A204.1 (cell line): ENCODE measurements around the gene RFX7.
"Not testable (repeated sequence)": the region's sequence is repeated elsewhere in the genome, so short reads cannot be mapped to it uniquely, and the experiment has no call there.

Experiments used
- FAIRE-seq: peaks from 2 replicates; lab custom pipeline; 2012; peaks lifted over from hg19 to GRCh38; lab: Jason Lieb, UNC

RFX7 gene

DNA sequence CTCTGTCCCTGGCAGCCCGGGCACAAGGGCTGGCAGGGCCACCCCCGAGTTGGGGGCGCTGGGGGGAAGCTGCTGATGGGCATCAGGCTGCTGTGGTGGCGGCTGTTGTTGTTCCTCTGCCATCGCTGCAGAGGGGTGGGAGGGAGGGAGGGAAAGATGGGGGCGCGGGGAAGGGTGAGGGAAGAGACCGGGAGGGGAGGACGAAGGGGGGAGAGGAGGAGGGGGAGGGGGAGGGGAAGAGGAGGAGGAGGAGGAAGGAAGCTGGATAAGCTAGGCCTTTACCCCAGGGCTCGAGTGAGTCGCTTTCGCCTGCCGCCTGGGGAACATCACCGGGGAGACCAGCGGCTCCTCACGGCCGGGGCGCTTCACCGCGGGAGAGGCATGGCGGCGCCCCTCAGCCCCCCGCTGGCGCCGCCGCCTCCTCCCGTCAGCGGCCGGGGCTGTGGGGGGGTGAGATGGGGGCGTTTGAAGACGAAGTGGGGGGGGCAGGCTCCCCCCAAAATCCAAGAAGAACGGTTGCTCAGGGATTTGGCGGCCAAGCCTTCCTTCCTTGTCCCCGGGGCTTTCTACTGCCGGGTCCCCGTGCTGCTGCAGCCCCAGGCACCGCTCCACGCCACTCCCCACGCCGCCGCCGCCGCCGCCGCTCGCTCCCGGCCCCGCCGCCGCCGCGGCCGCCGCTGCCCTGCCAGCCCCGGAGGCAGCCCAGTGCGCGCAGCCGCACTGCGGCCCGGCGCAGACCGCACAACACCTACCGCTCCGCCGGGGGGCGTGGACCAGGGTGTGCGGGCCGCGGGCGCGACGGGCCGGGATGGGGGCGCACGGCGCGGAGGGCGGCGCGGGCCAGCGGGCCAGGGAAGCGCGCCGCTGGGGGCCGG lies at the start of gene RFX7:
Gene RFX7 (minus strand): TSS at position 717 of the 875 bp plus-strand sequence. CDS start 594 bp downstream, at position 123.
- FAIRE-seq: no peak

DNA sequence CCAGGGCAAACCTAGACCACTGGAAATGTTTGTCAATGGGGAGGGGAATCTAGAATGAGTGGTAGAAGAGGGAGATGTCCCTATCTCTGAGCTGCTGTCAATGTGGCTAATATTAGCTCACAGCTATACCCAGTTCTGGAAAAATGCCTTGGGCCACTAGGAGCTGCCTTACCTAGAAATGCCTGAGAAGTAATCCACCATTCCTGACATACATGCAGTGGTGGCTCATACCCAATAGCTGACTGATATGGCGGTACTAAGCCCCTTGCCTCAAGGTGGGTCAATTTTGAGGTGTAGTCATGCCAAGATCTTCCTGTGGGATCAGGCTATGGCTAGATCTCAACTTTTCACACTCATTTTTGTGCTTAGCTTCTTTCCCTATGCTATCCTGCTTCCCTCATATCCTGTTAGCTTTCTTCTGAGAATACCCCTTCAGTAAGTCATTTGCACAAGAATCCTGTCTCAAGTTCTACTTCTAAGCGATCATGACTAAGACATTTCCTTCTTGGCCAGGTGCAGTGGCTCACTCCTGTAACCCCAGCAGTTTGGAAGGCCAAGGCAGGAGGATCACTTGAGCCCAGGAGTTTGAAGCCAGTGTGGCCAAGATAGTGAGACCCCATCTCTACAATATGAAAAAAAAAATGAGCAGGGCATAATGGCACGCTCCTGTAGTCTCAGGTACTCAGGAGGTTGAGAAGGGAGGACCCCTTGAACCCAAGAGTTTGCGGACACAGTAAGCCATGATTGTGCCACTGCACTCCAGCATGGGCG lies 49.1 kb upstream of the RFX7 start:
- no peak for FAIRE-seq

DNA sequence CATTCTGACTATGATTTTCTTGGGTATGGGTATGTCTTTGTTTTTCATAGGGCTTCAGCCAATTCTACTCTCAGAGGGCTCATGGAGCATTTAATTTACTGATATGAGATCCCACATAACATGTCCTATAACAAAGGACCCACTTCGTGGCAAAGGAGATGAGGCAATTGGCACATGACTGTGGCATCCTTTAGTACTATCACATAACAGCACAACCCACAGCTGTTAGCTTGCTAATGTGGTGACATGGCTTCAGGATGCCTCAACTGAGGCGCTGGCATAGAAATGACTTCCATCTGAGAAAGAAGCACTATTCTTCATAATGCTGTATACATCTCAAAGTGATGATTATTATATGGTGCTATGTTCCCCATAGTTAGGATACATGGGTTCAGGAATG lies 48.1 kb upstream of the RFX7 start:
- FAIRE-seq: no peak

DNA sequence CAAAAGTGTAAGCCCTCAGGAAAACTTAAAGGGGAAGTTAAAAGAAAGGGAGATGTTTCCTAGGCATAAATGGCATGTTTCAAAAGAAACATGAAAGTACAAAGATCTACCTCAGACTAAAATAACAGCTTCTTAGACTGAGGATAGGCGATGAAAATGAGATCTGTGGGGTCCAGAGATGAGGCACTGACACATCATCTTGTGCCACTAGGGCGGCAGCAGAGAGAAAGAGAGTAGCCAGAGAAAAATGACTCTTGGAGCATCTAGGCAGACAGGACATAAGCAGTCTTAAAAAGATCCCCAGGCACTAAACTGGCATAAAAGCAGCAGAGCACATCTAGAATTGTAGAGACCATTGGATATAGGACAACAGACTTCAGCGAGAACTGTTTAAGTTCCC lies 42.5 kb upstream of the RFX7 start:
- no peak for FAIRE-seq

DNA sequence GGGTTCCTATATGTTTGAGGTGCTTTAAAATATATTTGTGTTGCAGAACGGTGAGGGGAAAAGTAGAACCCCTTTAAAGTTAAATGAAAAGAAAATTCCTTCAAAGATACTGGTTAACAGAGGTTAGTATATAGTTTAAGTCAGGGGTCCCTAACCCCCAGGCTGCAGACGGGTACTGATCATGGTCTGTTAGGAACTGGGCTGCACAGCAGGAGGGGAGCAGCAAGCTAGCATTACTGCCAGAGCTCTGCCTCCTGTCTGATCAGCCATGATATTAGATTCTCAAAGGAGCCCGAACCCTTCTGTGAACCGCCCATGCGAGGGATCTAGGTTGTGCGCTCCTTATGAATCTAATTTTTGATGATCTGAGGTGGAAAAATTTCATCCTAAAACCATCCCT lies 37.5 kb upstream of the RFX7 start:
- no peak for FAIRE-seq

DNA sequence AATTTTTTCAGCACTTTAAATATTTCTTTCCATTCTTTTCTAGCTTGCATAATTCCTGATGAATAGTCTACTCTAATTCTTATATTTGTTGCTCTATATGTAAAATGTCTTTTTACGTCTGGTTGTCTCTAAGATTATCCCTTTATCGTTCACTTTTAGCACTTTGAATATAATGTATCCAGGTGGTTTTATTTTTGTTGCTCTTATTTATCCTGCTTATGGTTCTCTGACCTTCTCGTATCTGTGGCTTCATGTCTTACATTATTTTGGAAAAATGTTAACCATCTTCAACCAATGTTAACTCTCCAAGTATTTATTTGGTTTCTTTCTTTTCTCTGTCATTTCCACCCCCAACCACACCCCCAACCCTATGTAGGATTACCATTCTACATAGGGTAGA lies 30.0 kb upstream of the RFX7 start:
- FAIRE-seq: no peak

DNA sequence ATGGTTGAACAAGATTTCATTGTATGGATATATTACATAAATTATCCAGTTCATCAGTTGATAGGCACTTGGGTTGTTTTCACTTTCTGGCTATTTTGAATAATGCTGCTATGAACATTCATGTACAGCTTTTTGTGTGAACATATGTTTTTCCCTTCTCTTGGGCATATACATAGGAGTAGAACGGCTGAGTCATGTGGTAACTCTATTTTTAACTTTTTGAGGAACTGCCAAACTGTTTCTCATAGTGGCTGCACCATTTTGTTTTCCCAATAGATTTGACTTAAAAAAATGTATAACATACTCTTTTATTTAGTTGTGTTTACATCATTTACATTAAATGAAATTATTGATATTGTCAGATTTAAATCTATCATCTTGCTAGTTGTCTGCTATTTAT lies 28.8 kb upstream of the RFX7 start:
- FAIRE-seq: no peak

DNA sequence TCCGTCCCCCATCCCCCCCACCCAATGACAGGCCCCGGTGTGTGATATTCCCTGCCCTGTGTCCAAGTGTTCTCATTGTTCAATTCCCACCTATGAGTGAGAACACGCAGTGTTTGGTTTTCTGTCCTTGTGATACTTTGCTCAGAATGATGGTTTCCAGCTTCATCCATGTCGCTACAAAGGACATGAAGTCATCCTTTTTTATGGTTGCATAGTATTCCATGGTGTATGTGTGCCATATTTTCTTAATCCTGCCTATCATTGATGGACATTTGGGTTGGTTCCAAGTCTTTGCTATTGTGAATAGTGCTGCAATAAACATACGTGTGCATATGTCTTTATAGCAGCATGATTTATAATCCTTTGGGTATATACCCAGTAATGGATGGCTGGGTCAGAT lies 22.8 kb upstream of the RFX7 start:
- FAIRE-seq: not testable (repeated sequence)

DNA sequence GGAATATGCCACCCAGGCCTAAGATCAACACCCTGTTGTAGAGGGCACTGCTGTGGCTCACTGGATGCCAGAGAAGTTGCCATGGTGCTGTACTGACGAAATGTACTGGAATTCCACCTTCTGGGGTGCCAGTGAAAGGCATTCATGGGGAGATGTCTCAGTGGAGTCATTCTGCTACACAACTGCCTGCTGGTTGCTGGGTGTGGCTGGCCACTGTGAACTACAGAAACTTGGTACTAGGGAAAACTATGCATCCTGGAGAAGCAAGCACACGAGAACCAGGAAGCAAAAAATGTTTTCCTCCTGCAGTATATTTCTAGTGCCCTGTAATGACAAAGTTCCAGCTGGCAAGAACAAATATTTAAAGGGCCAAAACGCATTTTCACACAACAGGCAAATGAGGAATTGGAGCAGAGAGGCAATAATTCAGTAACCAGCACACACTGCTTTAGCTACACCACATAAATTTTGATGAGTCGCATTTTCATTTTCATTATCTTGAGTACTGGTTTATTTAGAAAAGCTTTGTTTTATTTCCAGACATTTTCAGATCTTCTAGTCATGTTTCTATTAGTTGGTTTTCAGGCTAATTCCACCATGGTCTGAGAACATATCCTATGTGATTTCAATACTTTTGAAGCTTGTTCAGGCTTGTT lies 18.3 kb upstream of the RFX7 start:
- FAIRE-seq: no peak

DNA sequence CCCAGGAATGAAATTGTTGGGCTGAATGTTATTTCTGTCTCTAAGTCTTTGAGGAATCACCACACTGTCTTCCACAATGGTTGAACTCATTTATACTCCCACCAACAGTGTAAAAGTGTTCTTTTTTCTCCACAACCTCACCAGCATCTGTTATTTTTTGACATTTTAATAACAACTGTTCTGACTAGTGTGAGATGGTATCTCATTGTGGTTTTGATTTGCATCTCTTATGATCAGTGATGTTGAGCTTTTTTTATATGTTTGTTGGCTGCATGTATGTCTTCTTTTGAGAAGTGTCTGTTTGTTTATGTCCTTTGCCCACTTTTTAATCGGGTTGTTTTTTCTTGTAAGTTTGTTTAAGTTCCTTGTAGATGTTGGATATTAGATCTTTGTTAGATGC lies 13.6 kb upstream of the RFX7 start:
- not testable (repeated sequence) for FAIRE-seq

DNA sequence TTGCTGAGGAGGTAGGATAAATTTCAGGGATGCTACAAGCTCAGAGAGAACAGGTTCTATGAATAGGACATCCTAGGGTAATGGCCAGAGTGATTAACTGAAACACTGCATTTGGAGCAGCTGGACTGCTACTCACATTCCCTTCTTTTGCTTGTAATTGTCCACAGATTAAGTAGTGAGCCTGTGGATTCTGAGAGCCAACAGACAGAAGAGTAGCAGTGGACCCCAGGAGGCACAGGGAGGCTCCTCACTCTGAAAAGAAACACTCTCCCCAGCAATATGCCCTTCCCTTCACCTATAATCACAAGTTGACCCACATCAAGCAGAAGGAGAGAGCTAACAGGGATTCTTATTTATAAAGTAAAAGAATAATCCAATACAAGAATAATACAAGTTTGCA lies 10.6 kb upstream of the RFX7 start:
- FAIRE-seq: no peak

DNA sequence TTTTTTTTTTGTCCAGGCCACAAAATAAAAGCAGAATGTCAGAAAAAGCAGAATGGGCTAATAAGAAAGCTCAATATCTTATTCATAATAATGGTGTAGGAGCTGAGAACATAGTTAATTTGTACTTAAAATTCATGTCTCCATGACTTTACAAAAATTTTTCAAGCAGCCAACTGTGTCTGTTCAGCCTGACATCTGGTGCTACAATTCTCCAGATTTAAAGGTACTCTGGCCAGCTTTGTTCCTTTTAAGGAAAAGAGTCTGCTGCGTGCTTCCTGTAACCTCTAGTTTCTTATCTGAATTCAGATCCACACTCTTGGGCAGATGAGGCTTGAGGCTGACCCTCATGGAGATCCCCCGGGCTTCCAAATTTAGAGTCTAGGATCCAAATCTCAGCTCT lies 8.7 kb upstream of the RFX7 start:
- FAIRE-seq: no peak

DNA sequence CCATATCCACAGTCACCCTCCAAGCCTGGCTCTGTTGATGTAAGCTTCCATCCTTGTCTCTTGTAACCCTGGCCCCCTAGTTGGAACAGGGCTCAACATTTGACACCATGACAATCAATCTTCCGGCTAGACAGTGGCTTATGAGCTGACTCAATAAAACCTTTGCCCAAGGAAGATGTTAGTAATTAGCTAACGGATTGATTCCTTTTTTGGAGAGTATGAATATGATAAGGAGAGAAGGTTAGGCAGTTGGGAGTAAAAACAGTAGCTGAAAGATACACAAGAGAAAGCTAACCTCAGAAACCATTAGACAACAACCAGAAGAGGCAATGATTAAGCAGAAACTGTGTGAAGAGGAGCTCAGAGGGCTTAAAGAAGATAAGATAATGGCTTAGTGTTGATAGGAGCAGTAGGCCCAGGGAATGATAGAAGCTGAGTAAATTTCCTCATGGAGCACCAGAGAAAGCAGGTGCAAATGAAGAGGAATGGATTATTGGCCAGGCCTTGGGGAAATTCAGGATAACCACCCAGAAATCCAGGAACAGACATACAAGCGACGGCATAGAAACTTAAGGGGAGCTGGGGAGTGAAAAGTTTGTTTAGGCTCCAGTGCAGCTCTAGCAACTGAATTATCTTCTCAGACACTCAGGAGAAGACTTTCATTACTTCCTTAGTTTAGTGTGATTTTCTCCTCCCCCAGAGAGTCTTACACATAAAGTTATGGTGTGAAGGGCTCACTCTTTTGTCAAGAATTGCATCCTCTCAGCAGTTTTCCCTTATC lies 7.8 kb upstream of the RFX7 start:
- no peak for FAIRE-seq

DNA sequence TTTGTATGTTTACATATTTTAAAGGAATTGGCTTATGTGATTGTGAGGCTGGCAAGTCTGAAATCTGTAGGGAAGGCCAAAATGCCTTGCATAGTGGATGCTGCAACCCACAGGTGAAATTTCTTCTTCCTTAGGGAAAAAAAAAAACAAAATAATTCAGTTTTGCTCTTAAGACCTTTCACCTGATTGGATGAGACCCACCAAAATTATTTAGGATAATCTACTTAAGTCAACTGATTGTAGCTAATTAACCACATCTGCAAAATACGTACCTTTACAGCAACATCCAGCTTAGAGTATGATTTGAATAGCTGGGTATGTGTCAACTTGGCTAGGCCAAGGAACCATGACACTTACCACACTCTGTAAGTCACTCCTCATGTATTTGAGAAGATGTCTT lies 6.9 kb upstream of the RFX7 start:
- no peak for FAIRE-seq

DNA sequence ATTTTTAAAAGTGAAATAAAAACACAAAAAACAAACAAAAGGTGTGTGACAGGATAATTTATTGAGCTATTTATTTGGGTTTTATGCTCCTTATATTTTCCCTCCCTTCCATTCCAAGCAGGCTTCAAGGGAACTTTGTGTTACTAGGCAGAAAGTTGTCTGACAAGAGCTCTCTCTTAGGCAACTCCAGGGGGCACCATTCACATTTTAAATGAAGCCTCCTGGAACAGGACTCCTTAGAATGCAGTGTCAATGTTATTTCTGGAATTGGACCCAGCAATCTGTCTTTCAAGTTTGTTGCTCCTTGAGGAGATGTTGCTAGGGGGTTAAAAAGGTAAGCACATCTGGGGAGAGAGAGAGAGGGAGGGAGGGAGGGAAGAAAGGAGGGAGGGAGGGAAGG lies 5.4 kb upstream of the RFX7 start:
- FAIRE-seq: peak; percentile 65

DNA sequence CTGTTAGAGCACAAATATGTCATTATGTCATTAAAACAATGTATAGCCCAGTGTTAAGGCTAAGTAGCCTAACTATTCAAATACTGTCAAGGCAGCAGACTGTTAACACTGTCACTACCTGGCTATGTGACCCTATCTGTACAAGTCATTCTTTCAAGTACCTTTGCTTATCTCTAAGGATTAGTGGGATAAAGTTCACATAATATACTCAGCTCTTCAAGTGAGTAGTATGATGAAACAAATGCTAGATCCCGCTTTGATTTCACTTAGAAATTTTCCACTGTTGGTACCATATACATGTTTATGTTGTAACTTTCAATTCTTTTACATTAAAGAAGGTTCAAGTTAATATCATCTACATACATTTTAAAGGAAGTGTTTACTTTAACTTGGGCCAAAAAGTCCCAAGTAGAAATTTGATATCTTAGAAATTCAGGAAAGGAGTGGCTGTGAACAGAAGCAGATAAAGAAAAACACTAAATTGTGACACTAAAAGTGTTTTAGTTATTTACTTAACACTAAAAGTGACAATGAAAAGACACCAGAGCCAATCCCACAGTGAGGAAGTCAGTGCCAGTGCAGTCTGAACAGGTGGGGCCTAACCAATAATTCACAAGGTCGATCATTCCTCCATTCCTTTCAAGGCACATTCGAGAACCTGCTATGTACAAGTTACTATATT lies 4.8 kb upstream of the RFX7 start:
- FAIRE-seq: no peak

DNA sequence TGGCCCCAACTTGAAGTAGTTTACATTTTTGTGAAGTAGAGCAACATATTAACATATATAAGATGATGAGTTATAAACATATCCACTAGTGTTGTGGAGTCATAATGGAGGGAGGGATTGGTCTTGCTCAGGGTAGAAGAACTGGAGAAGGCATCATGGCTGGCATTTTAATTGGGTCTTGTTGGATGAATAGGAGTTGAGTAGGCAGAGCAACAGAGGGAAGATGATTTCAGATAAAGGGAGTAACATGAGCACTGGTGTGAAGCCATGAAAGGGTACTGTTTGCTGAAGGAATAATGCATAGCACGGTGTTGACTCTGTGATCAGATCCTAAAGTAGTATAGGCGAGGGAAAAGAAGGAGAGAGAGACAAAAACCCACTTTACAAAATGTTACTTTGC lies 3.6 kb upstream of the RFX7 start:
- FAIRE-seq: no peak

DNA sequence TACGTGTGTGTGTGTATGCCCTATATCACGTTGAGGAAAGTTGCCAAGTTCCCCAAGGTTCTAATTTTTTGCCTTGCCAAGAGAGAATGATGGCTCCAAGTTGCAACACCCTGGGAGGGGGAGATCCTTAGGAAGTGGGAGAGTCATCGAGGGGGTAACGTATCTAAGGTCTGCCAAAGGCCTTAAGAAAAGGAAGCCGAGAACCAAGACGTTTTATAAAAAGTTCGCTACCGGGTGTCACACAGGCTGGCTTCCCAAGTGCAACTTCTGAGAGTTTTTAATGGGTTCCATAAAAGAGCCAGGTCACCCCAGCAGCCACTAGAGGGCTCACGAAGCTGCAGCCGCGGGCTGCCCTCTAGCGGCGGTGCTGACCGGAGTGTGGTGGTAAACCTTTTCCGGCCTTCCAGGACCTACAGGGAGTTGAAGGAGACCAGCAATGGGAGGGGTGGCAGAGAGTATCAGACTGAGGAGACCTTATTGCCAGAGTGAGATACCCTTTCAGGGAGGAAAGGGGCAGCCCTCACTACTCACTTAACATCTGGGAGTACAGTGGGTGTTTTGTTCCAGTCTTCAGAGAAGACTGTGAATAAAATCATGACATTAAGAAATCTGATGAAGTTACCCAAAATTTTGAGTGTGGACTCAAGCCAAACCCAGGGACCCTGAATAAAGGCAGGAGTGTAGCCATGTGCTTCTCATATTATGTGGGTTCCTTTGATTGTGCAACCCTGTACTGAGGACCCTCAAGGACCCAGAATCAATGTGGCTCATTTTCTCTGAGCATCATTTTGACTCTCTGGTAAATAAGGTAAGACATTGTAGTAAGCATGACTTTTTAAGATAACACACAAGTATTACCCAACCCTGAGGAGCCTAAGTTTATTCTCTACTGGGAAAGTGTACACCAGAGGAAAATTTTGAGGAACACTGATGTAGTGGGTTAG lies 2.5 kb upstream of the RFX7 start:
- peak; percentile 27 for FAIRE-seq

DNA sequence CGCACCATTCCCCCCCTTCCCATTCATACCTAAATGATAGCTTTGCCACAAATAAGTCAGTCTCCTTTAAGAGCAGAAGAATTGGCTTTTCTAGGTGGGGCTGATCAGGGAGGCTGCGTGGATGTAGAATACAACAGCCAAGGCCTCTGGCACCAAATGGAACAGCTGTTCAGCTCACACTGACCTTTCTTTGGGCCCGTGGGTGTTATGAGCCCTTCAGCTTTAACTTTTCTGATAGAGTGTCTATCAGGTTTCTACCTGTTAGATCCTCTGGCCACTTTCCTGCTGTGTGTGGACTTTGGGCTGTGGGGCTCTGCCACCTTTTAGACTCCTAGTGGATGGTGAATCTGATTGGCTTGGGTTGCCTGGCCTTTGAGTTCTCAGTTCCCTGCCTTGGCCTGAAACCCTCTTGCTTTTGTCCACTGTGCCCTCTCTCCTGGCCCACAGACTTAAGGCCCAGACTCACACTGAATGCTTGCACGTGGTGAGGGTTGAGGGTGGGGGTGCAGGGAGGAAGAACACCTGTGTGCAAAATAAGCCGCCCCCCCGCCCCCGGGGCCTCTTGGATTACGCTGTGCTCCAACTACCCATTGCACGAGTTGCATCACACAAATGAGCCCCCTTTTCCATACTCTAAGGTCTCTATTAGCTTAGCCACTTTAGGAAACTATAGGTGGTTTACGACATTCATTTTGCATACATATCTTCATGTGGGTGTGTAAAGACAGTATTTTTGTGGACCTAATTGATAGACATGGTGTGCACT lies 1.3 kb upstream of the RFX7 start:
- no peak for FAIRE-seq
